KMS-11 (cell line): Measurements from ENCODE around the gene TBC1D8.

Experiments
- H2AFZ ChIP-seq: fragments of 200-600 bp; sonication (generic); 2 replicates; pipeline ENCODE4 v1.6.1; 2016; ENCODE audit warnings: antibody characterized with exemption, mixed run types, low read depth
- H3K27ac ChIP-seq: fragments of 200-600 bp; sonication (generic); 2 replicates; pipeline ENCODE4 v1.6.1; 2016; ENCODE audit warnings: mild to moderate bottlenecking, mixed run types
- H3K27me3 ChIP-seq: fragments of 200-600 bp; sonication (generic); 2 replicates; pipeline ENCODE4 v1.6.1; 2017; ENCODE audit warnings: mild to moderate bottlenecking, low read depth, mixed run types, moderate library complexity; ENCODE audit not compliant: insufficient read depth
- H3K36me3 ChIP-seq: fragments of 200-600 bp; sonication (generic); 2 replicates; pipeline ENCODE4 v1.6.1; 2017; ENCODE audit warnings: mild to moderate bottlenecking, mixed run types; ENCODE audit not compliant: insufficient read depth
- H3K4me1 ChIP-seq: fragments of 200-600 bp; sonication (generic); 2 replicates; pipeline ENCODE4 v1.6.1; 2016; ENCODE audit warnings: mild to moderate bottlenecking, low read depth, mixed run types; ENCODE audit not compliant: poor library complexity, severe bottlenecking
- H3K4me2 ChIP-seq: fragments of 200-600 bp; sonication (generic); 2 replicates; pipeline ENCODE4 v1.7.0; 2016; ENCODE audit warnings: mild to moderate bottlenecking, mixed run types
- H3K4me3 ChIP-seq: fragments of 200-600 bp; sonication (generic); IDR thresholded peaks from 2 replicates; pipeline ENCODE4 v1.6.1; 2017; ENCODE audit warnings: low read depth, low read length, mixed read lengths; ENCODE audit not compliant: insufficient read depth
- H3K79me2 ChIP-seq: fragments of 200-600 bp; sonication (generic); 2 replicates; pipeline ENCODE4 v1.6.1; 2016; ENCODE audit warnings: low read depth, mixed run types; ENCODE audit not compliant: insufficient read depth
- H3K9ac ChIP-seq: fragments of 200-600 bp; sonication (generic); 2 replicates; pipeline ENCODE4 v1.6.1; 2016; ENCODE audit warnings: mild to moderate bottlenecking, mixed run types
- H4K20me1 ChIP-seq: fragments of 200-600 bp; sonication (generic); 2 replicates; pipeline ENCODE4 v1.6.1; 2016; ENCODE audit warnings: mild to moderate bottlenecking, mixed run types; ENCODE audit not compliant: insufficient read depth
- TF ChIP-seq, protein P1 (sequence below): fragments of 200-600 bp; sonication (generic); conservative IDR thresholded peaks from 2 replicates; pipeline ENCODE4 v1.6.1; 2017; ENCODE audit warnings: low read depth, mild to moderate bottlenecking, antibody characterized with exemption, low read length, moderate library complexity, mixed read lengths

TBC1D8 gene

GRCh38 chr2:101032084-101032776, 119.0 kb downstream of the TBC1D8 start:
- no peak overlapping the region for H2AFZ ChIP-seq
- H3K27me3 ChIP-seq: no peaks in the 10 kb centered on the region
- no peaks in the 10 kb centered on the region for H3K4me1 ChIP-seq
- H3K9ac ChIP-seq: no peak overlapping the region
- TF ChIP-seq, protein P1, sequence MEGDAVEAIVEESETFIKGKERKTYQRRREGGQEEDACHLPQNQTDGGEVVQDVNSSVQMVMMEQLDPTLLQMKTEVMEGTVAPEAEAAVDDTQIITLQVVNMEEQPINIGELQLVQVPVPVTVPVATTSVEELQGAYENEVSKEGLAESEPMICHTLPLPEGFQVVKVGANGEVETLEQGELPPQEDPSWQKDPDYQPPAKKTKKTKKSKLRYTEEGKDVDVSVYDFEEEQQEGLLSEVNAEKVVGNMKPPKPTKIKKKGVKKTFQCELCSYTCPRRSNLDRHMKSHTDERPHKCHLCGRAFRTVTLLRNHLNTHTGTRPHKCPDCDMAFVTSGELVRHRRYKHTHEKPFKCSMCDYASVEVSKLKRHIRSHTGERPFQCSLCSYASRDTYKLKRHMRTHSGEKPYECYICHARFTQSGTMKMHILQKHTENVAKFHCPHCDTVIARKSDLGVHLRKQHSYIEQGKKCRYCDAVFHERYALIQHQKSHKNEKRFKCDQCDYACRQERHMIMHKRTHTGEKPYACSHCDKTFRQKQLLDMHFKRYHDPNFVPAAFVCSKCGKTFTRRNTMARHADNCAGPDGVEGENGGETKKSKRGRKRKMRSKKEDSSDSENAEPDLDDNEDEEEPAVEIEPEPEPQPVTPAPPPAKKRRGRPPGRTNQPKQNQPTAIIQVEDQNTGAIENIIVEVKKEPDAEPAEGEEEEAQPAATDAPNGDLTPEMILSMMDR: no peak
- H3K4me2 ChIP-seq: no peak overlapping the region
- no peaks in the 10 kb centered on the region for H3K36me3 ChIP-seq
- no peak overlapping the region for H3K27ac ChIP-seq
- H3K4me3 ChIP-seq: no peak overlapping the region
- no peaks in the 10 kb centered on the region for H4K20me1 ChIP-seq
- H3K79me2 ChIP-seq: no peaks in the 10 kb centered on the region

DNA sequence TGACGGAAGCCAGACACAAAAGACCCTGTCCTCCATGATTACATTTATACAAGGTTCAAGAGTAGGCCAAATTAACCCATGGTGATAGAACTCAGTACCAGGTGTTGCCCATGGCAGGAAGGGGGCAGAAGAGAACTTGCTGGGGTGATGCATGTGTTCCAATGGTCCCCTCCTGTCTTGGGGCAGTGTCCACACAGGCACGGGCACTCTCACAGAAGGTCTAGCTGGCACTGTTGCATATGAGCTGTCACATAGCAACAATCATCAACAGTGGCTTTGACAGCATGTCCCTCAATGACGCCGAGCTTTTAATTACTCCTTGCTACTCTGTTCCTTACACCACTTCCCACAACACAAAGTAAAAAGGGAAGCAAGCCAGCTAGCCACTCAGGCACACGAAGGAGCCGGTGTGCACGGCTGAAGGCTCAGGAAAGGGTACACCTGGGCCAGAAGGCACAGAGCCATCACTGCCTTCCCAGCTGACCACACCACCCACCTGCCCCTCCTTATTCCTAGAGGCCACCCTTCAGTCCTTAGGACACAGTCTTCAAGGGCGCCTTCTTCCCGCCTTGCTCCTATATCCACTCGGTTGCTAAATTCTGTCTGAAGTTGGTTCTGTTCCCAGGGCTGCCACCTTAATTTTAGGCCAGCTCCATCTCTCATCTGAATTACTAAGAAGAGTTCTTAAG, 120.2 kb downstream of the TBC1D8 start:
- Histone ChIP-seq H3K27ac (no peak overlapping the region), H2AFZ (no peak overlapping the region), H3K4me2 (no peak overlapping the region), H3K79me2 (no peaks in the 10 kb centered on the region), H3K4me3 (no peak overlapping the region), H3K27me3 (no peaks in the 10 kb centered on the region), H3K4me1 (no peaks in the 10 kb centered on the region), H3K36me3 (no peaks in the 10 kb centered on the region), H3K9ac (no peak overlapping the region), H4K20me1 (no peaks in the 10 kb centered on the region)
- TF ChIP-seq, protein P1: no peak

DNA sequence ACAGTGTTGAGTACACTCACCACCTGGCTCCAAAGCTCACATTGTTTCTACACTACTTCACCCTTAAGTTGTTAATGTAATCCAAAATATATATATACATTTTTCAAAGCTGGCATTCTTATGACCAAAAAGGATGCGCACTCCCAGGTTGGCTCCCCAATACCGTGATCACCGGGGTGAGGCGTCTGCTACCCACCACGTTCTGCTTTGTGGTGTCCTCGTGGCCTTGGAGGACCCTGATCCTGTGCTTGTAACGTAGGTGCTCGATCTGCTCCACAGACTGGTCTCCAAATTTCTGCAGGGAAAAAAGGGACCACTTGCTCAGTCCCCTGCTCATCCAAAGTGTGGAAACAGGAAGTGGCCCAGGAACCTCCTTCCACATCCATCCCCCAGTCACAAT, 123.3 kb downstream of the TBC1D8 start:
- TF ChIP-seq, protein P1: no peak
- no peaks in the 10 kb centered on the region for H3K79me2 ChIP-seq
- no peak overlapping the region for H3K9ac ChIP-seq
- H3K36me3 ChIP-seq: no peaks in the 10 kb centered on the region
- no peak overlapping the region for H3K4me3 ChIP-seq
- no peaks in the 10 kb centered on the region for H3K4me1 ChIP-seq
- no peaks in the 10 kb centered on the region for H3K27me3 ChIP-seq
- no peak overlapping the region for H3K27ac ChIP-seq
- H2AFZ ChIP-seq: no peak overlapping the region
- H3K4me2 ChIP-seq: no peak overlapping the region
- no peaks in the 10 kb centered on the region for H4K20me1 ChIP-seq

DNA sequence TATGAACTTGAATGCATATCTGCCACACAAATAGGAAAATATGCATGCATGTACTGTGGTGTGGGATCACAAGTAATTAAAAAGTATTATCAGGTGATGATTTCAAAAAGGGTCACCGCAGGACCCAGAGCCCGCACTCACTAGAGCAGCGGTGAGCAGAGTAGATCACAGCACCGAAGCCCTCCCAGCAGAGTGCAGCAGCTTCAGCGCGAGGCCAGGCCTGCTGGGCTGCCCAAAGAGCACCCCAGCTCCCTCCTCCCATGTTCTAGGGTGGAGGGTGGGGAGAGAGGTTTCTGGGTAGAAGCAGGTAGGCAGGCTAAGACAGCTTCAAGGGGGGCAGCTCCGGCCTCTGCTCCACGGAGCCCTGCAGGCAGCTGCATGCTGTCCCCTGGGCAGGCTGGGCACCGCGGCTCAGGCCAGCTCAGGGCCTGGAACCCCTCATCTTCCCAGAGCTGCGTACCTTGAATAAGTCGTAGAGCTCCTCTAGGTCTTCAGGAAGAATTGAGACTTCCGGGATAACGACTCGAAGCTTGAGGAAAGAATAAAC, 124.2 kb downstream of the TBC1D8 start:
- H3K27ac ChIP-seq: no peak overlapping the region
- H3K36me3 ChIP-seq: no peaks in the 10 kb centered on the region
- no peaks in the 10 kb centered on the region for H3K79me2 ChIP-seq
- no peak overlapping the region for H3K4me3 ChIP-seq
- H3K4me2 ChIP-seq: no peak overlapping the region
- TF ChIP-seq, protein P1: no peak
- H3K27me3 ChIP-seq: no peaks in the 10 kb centered on the region
- H2AFZ ChIP-seq: no peak overlapping the region
- no peaks in the 10 kb centered on the region for H3K4me1 ChIP-seq
- no peaks in the 10 kb centered on the region for H4K20me1 ChIP-seq
- H3K9ac ChIP-seq: no peak overlapping the region
